ENCODE data around the gene ATP8A1. TPM values are rescaled to one million over a fixed set of nuclear protein-coding genes. Genes with fewer than 3 reads are reported as not detected.

Gene ATP8A1
- total and polyA plus RNA-seq, 12 donors, result 3.4 to 27.9 (median 17.5) TPM

DNA sequence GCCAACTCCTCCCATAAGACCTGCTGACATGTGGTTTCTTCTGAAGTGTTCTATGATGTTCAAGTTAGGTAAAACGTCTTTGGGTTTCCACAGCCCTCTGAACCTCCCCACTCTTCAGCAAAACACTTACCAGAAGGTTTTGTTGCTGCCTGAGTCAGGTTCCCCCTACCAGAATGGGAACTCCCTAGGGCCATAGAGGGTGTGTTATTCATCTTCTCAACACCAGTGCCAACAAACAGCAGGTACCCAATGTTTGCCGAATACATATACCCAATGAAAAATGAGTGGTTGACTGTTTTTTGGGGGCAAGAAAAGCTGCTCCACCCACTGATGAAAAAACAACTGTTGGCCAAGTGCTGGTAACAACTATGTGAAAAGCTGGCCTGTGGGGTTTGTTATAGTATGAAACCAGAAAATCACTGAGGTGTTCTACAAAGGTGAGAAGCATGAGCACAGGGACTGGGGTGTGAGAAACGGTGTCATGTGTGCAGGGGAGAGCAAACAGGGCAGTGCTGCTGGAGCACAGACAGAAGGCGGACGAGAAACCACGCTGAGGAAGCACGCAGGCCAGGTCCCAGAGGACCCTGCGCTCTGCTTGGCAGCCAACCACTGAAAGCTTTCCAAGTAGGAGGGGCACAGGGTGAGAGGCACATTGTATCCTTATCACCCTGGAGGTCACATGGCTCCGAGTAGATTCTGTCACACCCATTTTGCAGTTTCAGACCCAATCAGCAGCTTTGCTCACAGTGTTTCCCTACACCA lies 28.8 kb downstream of the ATP8A1 start:
- intact Hi-C loops (cut with DNase I), result loop anchor here in 2 of 10 donors (1.0 to 2.0 kb wide), 2 partner anchors 25 to 29 kb away; partner anchors contain the start of gene ATP8A1 (in 1 of the 2)
- DNase-seq (peak; percentile 79 to 88), ATAC-seq (peak; percentile 97 to 100 (median 99))
- peak overlapping the region in 9 of 10 donors; percentile 2 to 72 (median 45) for H3K27ac ChIP-seq
- peaks cover 0 to 9% (median 0%) of the 10 kb centered on the region in 9 donors for H3K36me3 ChIP-seq
- WGBS, 2 donors, result 12 to 16% methylated on average over 9 of the region's 9 CpGs
- no peaks in the 10 kb centered on the region for H3K27me3 ChIP-seq
- TF ChIP-seq, protein P1, sequence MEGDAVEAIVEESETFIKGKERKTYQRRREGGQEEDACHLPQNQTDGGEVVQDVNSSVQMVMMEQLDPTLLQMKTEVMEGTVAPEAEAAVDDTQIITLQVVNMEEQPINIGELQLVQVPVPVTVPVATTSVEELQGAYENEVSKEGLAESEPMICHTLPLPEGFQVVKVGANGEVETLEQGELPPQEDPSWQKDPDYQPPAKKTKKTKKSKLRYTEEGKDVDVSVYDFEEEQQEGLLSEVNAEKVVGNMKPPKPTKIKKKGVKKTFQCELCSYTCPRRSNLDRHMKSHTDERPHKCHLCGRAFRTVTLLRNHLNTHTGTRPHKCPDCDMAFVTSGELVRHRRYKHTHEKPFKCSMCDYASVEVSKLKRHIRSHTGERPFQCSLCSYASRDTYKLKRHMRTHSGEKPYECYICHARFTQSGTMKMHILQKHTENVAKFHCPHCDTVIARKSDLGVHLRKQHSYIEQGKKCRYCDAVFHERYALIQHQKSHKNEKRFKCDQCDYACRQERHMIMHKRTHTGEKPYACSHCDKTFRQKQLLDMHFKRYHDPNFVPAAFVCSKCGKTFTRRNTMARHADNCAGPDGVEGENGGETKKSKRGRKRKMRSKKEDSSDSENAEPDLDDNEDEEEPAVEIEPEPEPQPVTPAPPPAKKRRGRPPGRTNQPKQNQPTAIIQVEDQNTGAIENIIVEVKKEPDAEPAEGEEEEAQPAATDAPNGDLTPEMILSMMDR (IDR thresholded peaks at IDR 0.05), result no peak
- H3K9me3 ChIP-seq, result peaks cover 0 to 5% (median 0%) of the 10 kb centered on the region in 11 donors
- peaks cover 5 to 63% (median 40%) of the 10 kb centered on the region in 9 donors for H3K4me1 ChIP-seq
- H3K4me3 ChIP-seq, result peak overlapping the region in 1 of 10 donors; percentile 5

DNA sequence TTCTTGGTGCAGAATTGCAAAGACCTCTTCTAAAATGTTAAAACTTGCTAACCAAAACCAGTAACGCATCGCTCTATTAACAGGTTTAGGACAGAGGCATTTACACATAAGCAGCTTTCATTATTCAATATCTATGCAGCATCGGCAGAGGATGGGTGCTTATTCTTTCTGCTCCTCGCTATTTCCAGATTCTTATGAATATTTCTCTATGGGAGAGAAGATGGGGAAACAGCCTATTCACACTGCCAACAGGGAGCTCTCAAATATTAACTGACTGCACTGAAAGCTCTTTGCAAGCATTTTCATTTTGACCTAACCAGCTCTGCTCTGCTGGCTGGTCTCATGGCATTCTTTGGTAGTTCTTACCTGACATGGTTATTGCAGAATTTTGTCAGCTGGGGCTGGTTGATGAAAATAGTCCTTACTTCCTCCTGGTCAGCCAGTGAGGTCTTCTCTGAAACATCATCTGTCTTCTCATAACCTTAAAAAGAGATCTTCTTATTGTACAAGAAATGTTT lies 30.2 kb downstream of the ATP8A1 start:
- peaks cover 0 to 10% (median 0%) of the 10 kb centered on the region in 9 donors for H3K36me3 ChIP-seq
- no peak overlapping the region for H3K4me3 ChIP-seq
- intact Hi-C loops (cut with DNase I), result no loop called here
- ATAC-seq (no peak), DNase-seq (no peak)
- H3K27ac ChIP-seq, result peak overlapping the region in 2 of 10 donors; percentile 44 to 45
- H3K27me3 ChIP-seq, result no peaks in the 10 kb centered on the region
- WGBS, 2 donors, result 78 to 97% methylated on average over 4 of the region's 4 CpGs
- peaks cover 5 to 51% (median 39%) of the 10 kb centered on the region in 9 donors for H3K4me1 ChIP-seq
- TF ChIP-seq, protein P1 (IDR thresholded peaks at IDR 0.05), result no peak
- peaks cover 0 to 5% (median 0%) of the 10 kb centered on the region in 11 donors for H3K9me3 ChIP-seq

- no peak overlapping the region for H3K4me3 ChIP-seq
- TF ChIP-seq, protein P1 (IDR thresholded peaks at IDR 0.05), result no peak
- no peaks in the 10 kb centered on the region for H3K27me3 ChIP-seq
- DNase-seq (no peak), ATAC-seq (no peak)
- intact Hi-C loops (cut with DNase I), result no loop called here
- peaks cover 0 to 10% (median 0%) of the 10 kb centered on the region in 9 donors for H3K36me3 ChIP-seq
- 78 to 83% methylated on average over 4 of the region's 4 CpGs for WGBS, 2 donors
- no peak overlapping the region for H3K27ac ChIP-seq
- H3K9me3 ChIP-seq, result peaks cover 0 to 5% (median 0%) of the 10 kb centered on the region in 11 donors
- peaks cover 5 to 50% (median 39%) of the 10 kb centered on the region in 9 donors for H3K4me1 ChIP-seq
Measured at GRCh38 chr4:42625329-42625728, 31.6 kb downstream of the ATP8A1 start.

- no peaks in the 10 kb centered on the region for H3K27me3 ChIP-seq
- intact Hi-C loops (cut with DNase I), result no loop called here
- no peak overlapping the region for H3K4me3 ChIP-seq
- H3K36me3 ChIP-seq, result peaks cover 0 to 10% (median 0%) of the 10 kb centered on the region in 9 donors
- H3K9me3 ChIP-seq, result peaks cover 0 to 5% (median 0%) of the 10 kb centered on the region in 11 donors
- peaks cover 5 to 50% (median 39%) of the 10 kb centered on the region in 9 donors for H3K4me1 ChIP-seq
- ATAC-seq (no peak), DNase-seq (no peak)
- 68 to 80% methylated on average over 3 of the region's 3 CpGs for WGBS, 2 donors
- TF ChIP-seq, protein P1 (IDR thresholded peaks at IDR 0.05), result no peak
- H3K27ac ChIP-seq, result no peak overlapping the region
Measured at GRCh38 chr4:42624551-42624950, 32.4 kb downstream of the ATP8A1 start.
